Suprapubic skin (tissue), 4 donors: ENCODE data around the gene RFTN2.

Source experiments
- CTCF ChIP-seq, 2 donors: fragments of 200-600 bp in 1 of 2; fragments of 450-650 bp in 1 of 2; sonication (generic) in 1 of 2; IDR thresholded peaks; one replicate each; pipeline ENCODE4 v1.5.1; 2016 to 2019; ENCODE audit warnings: antibody characterized with exemption in 2 of 2, mild to moderate bottlenecking in 1 of 2, moderate library complexity in 1 of 2
- EP300 ChIP-seq: sonication (generic); formaldehyde crosslinking; IDR thresholded peaks from one replicate; pipeline ENCODE4 v1.6.1; 2017; ENCODE audit warnings: antibody characterized with exemption
- POLR2A ChIP-seq, 2 donors: fragments of 450-650 bp; IDR thresholded peaks; one replicate each; pipeline ENCODE4 v1.6.1; 2017; ENCODE audit warnings: antibody characterized with exemption in 2 of 2, mild to moderate bottlenecking in 2 of 2, moderate library complexity in 2 of 2
- POLR2AphosphoS5 ChIP-seq, 3 donors: sonication (generic); formaldehyde crosslinking; IDR thresholded peaks; one replicate each; pipeline ENCODE4 v1.6.1; 2017; ENCODE audit warnings: antibody characterized with exemption in 3 of 3

- TF ChIP-seq CTCF (IDR thresholded peaks at IDR 0.05) (no peak), POLR2A (IDR thresholded peaks at IDR 0.05) (no peak), POLR2AphosphoS5 (IDR thresholded peaks at IDR 0.05) (no peak), EP300 (no peak)
These were observed 60.9 kb downstream of the RFTN2 start for GRCh38 chr2:197614532-197614931.
